HepG2 (cell line): ENCODE measurements around the gene MITF. TPM values are rescaled to one million over a fixed set of nuclear protein-coding genes. Genes with fewer than 3 reads are reported as not detected.

Experiments
- ATAC-seq: fragments of 200-7000 bp; cut with Tn5 transposase; 3 replicates; pipeline ENCODE4 v1.9.1; 2020; ENCODE audit warnings: mild to moderate bottlenecking, moderate library complexity
- BruUV-seq: library from RNA; stranded (reverse); fragments of 400-500 nt; replicated peaks from 2 replicates; lab custom pipeline; 2021; lab: Mats Ljungman, UMichigan
- CTCF ChIA-PET: fragments of 300-600 bp; formaldehyde crosslinking; extraction: SDS; loops from one replicate; lab custom pipeline; 2021; ENCODE audit warnings: low total read pairs, inconsistent platforms, low intra/inter-chr PET ratio; lab: Yijun Ruan, JAX
- POLR2A ChIA-PET: fragments of 350-600 bp; sonication (Branson Sonifier 250); formaldehyde crosslinking; loops from one replicate; lab custom pipeline; 2020; ENCODE audit warnings: antibody characterized with exemption, inconsistent platforms; lab: Yijun Ruan, JAX
- DNase-seq: peaks from one replicate; pipeline ENCODE4 v3.0.0-alpha.2; 2015; ENCODE audit warnings: low spot score
- FAIRE-seq: peaks from 3 replicates; lab custom pipeline; 2011; peaks lifted over from hg19 to GRCh38; lab: Jason Lieb, UNC
- H2AFZ ChIP-seq: one replicate; pipeline ENCODE4 v1.6.1; 2011; ENCODE audit warnings: low read length, inconsistent platforms
- H3K27ac ChIP-seq: fragments of 300-600 bp; 3 replicates; pipeline ENCODE4 v1.8.0; 2011; ENCODE audit warnings: mixed run types, mild to moderate bottlenecking, mixed read lengths, low read length, inconsistent platforms; ENCODE audit not compliant: insufficient read depth; ENCODE audit errors: extremely low read length
- H3K27me3 ChIP-seq, 2 experiments: fragments of 200-600 bp in 1 of 2; 2 replicates in 1 of 2; 3 replicates in 1 of 2; pipeline versions ENCODE4 v1.6.0 to v1.8.0; 2011; ENCODE audit warnings: low read length in 2 of 2, mild to moderate bottlenecking in 2 of 2, moderate library complexity in 2 of 2, inconsistent platforms in 1 of 2; ENCODE audit not compliant: insufficient read depth in 2 of 2, control insufficient read depth in 1 of 2
- H3K36me3 ChIP-seq, 2 experiments: fragments of 200-600 bp in 1 of 2; replicated peaks in 1 of 2; 2 replicates in 1 of 2; 3 replicates in 1 of 2; pipeline versions ENCODE4 v1.5.1 to v1.8.0; 2011; ENCODE audit warnings: low read length in 2 of 2, inconsistent platforms in 1 of 2; ENCODE audit not compliant: insufficient read depth in 2 of 2, control insufficient read depth in 1 of 2
- H3K4me1 ChIP-seq: 2 replicates; pipeline ENCODE4 v1.5.1; 2012; ENCODE audit warnings: low read length, inconsistent platforms; ENCODE audit not compliant: insufficient read depth
- H3K4me2 ChIP-seq: 2 replicates; pipeline ENCODE4 v1.6.0; 2011; ENCODE audit warnings: low read depth, low read length, inconsistent platforms
- H3K4me3 ChIP-seq, 3 experiments: fragments of 200-600 bp in 1 of 3; sonication (generic), shearing (Covaris generic) in 1 of 3; replicated peaks in 1 of 3; 2 replicates each; pipeline ENCODE4 v1.5.1; 2011 to 2016; ENCODE audit warnings: low read length in 3 of 3, inconsistent platforms in 2 of 3, low read depth in 2 of 3, mild to moderate bottlenecking in 2 of 3, control low read depth in 1 of 3, mixed read lengths in 1 of 3; ENCODE audit not compliant: insufficient read depth in 1 of 3
- H3K79me2 ChIP-seq: one replicate; pipeline ENCODE4 v1.6.1; 2011; ENCODE audit warnings: low read length, inconsistent platforms; ENCODE audit not compliant: insufficient read depth
- H3K9ac ChIP-seq: 2 replicates; pipeline ENCODE4 v1.6.0; 2011; ENCODE audit warnings: mild to moderate bottlenecking, low read depth, low read length, inconsistent platforms; ENCODE audit not compliant: insufficient read depth
- H3K9me3 ChIP-seq: 2 replicates; pipeline ENCODE4 v1.5.1; 2012; ENCODE audit warnings: mild to moderate bottlenecking, low read length
- H4K20me1 ChIP-seq: 2 replicates; pipeline ENCODE4 v1.6.0; 2011; ENCODE audit warnings: inconsistent platforms, mild to moderate bottlenecking, low read length, moderate library complexity; ENCODE audit not compliant: insufficient read depth
- CERS6 ChIP-seq: sonication (generic); formaldehyde crosslinking; IDR thresholded peaks from 2 replicates; pipeline ENCODE4 v1.5.0; 2020; ENCODE audit warnings: missing genetic modification reagents
- HMGA1 ChIP-seq: sonication (generic); formaldehyde crosslinking; conservative IDR thresholded peaks from 2 replicates; pipeline ENCODE4 v1.4.0; 2020; ENCODE audit warnings: missing genetic modification reagents
- HNRNPUL1 ChIP-seq: fragments of 200-400 bp; formaldehyde crosslinking; IDR thresholded peaks from 2 replicates; pipeline ENCODE4 v1.6.1; 2017; ENCODE audit warnings: low read depth, mild to moderate bottlenecking, low read length, moderate library complexity
- IKZF1 ChIP-seq: fragments of 450-650 bp; IDR thresholded peaks from 2 replicates; pipeline ENCODE4 v1.7.1; 2016
- PCBP1 ChIP-seq: fragments of 200-400 bp; formaldehyde crosslinking; IDR thresholded peaks from 2 replicates; pipeline ENCODE4 v1.6.1; 2017; ENCODE audit warnings: mild to moderate bottlenecking, low read depth, low read length, borderline replicate concordance
- RCOR2 ChIP-seq: IDR thresholded peaks from 2 replicates; pipeline ENCODE4 v1.6.1; 2016; ENCODE audit warnings: missing biosample characterization, missing genetic modification reagents
- RFXANK ChIP-seq: IDR thresholded peaks from 2 replicates; pipeline ENCODE4 v1.6.1; 2016
- SMAD3 ChIP-seq: sonication (generic); formaldehyde crosslinking; IDR thresholded peaks from 2 replicates; pipeline ENCODE4 v1.4.0; 2020; ENCODE audit warnings: missing genetic modification reagents
- SMARCC2 ChIP-seq: fragments of 450-650 bp; IDR thresholded peaks from 2 replicates; pipeline ENCODE4 v1.6.1; 2017; ENCODE audit warnings: antibody characterized with exemption, mild to moderate bottlenecking
- SOX13 ChIP-seq, 3 experiments: fragments of 450-650 bp in 1 of 3; sonication (generic) in 1 of 3; formaldehyde crosslinking in 1 of 3; IDR thresholded peaks in 2 of 3; conservative IDR thresholded peaks in 1 of 3; 2 replicates each; pipeline versions ENCODE4 v1.5.0 to v1.6.1; 2016 to 2020; ENCODE audit warnings: antibody characterized with exemption in 1 of 3, mild to moderate bottlenecking in 1 of 3, missing compliant biosample characterization in 1 of 3, missing genetic modification reagents in 1 of 3, moderate library complexity in 1 of 3
- TFE3 ChIP-seq: IDR thresholded peaks from 2 replicates; pipeline ENCODE4 v1.6.1; 2016
- WIZ ChIP-seq: sonication (generic); formaldehyde crosslinking; IDR thresholded peaks from 2 replicates; pipeline ENCODE4 v1.5.1; 2020; ENCODE audit warnings: mild to moderate bottlenecking, missing genetic modification reagents
- ZBTB2 ChIP-seq: sonication (generic); formaldehyde crosslinking; IDR thresholded peaks from 2 replicates; pipeline ENCODE4 v1.8.0; 2022; ENCODE audit warnings: low read depth, missing genetic modification reagents
- ZC3H4 ChIP-seq: sonication (generic); formaldehyde crosslinking; IDR thresholded peaks from 2 replicates; pipeline ENCODE4 v1.4.0; 2020; ENCODE audit warnings: missing genetic modification reagents, borderline replicate concordance
- ZNF10 ChIP-seq: sonication (generic); formaldehyde crosslinking; IDR thresholded peaks from 2 replicates; pipeline ENCODE4 v1.4.0; 2020; ENCODE audit warnings: mild to moderate bottlenecking, low read depth, missing genetic modification reagents, borderline replicate concordance
- ZNF335 ChIP-seq: sonication (generic); formaldehyde crosslinking; IDR thresholded peaks from 2 replicates; pipeline ENCODE4 v1.4.0; 2020; ENCODE audit warnings: missing genetic modification reagents
- ZNF543 ChIP-seq: sonication (generic); formaldehyde crosslinking; IDR thresholded peaks from 2 replicates; pipeline ENCODE4 v1.4.0; 2020; ENCODE audit warnings: mild to moderate bottlenecking, missing genetic modification reagents
- ZNF547 ChIP-seq: sonication (generic); formaldehyde crosslinking; IDR thresholded peaks from 2 replicates; pipeline ENCODE4 v1.5.1; 2020; ENCODE audit warnings: mild to moderate bottlenecking, missing genetic modification reagents
- WGBS: methylation state at CpG from one replicate; pipeline ENCODE4 v1.1.6; 2017; ENCODE audit warnings: low lambda C conversion rate; 5-methylcytosine and 5-hydroxymethylcytosine counted together
- in situ Hi-C: cut with HindIII; loops from 2 replicates; pipeline ENCODE4 v1.10.0; 2017; ENCODE audit warnings: low pct_unique_long_range_greater_than_20kb; ENCODE audit not compliant: extremely low pct_ligation_motif_present
- intact Hi-C: fragments of 100-400 bp; cut with micrococcal nuclease; formaldehyde crosslinking; loops from one replicate; pipeline ENCODE4 v1.10.0; 2022; ENCODE audit not compliant: unreplicated experiment
- polyA plus RNA-seq, 8 experiments: library from polyadenylated mRNA; depleted of rRNA in 3 of 8; stranded (reverse) in 7 of 8; unstranded in 1 of 8; fragments of >200 nt; fragmentation: Illumina TruSeq in 4 of 8; extraction: Trizol in 4 of 8; gene quantifications; 2 replicates each; pipeline versions ENCODE4 v1.2.1 to v1.2.3, GENCODE V29; 2011 to 2016; ENCODE audit warnings: low read depth in 4 of 8, missing spikeins in 1 of 8, mixed read lengths in 1 of 8; ENCODE audit not compliant: insufficient read depth in 1 of 8
- total RNA-seq, 5 experiments: library from RNA; depleted of rRNA; stranded (reverse); fragments of >200 nt; fragmentation: Illumina TruSeq; extraction: Trizol; gene quantifications; 2 replicates each; pipeline ENCODE4 v1.2.3, GENCODE V29; 2016; ENCODE audit warnings: low read depth in 1 of 5
- TF ChIP-seq, protein P1 (sequence below): IDR thresholded peaks from 2 replicates; pipeline ENCODE4 v1.6.1; 2016; ENCODE audit warnings: mild to moderate bottlenecking

The MITF gene
- total and polyA plus RNA-seq, 2 of the 13 experiments (the other 11 are each of a cell fraction or from before 2014, with no cell fraction given) = 0.12 to 0.38 TPM

DNA sequence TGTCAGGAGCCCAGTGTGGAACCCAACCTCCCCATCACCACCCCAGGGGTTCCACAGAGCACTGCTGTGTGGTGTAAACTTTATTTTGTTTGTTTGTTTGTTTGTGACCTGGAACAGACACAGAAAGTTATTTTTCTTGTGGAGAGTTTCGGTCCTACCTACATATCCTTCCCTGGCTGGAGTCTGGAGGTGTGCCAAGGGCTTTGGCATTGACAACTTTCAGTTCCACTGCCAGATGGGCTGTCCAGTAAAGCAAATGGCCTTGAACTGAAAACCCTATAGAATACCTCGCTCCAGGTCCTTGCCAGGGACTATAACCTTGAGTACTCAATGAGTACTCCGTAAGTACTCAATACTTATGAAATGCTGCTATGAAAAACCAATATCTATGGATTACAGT lies 103.5 kb downstream of the MITF start:
- ChIA-PET POLR2A (no interaction called here), CTCF (no interaction called here)
- Histone ChIP-seq H3K36me3 (no peaks in the 10 kb centered on the region), H3K9me3 (no peaks in the 10 kb centered on the region), H4K20me1 (no peaks in the 10 kb centered on the region), H3K27me3 (0 out of 5 replicates have a peak, but pooled peaks cover 0 to 1% of the 10 kb centered on the region in 2 experiments), H3K4me3 (no peak overlapping the region), H3K79me2 (no peaks in the 10 kb centered on the region), H2AFZ (no peak overlapping the region), H3K27ac (no peak overlapping the region), H3K4me1 (no peaks in the 10 kb centered on the region), H3K4me2 (no peak overlapping the region), H3K9ac (no peak overlapping the region)
- ATAC-seq = no peak
- TF ChIP-seq ZBTB2 (CRISPR knock-in tag) = no peak
- no peak for TF ChIP-seq ZNF543
- no peak for TF ChIP-seq HNRNPUL1
- no peak for TF ChIP-seq SMARCC2
- TF ChIP-seq ZC3H4 (CRISPR knock-in tag) = no peak
- no peak for TF ChIP-seq PCBP1
- no peak for TF ChIP-seq CERS6 (CRISPR knock-in tag)
- TF ChIP-seq SOX13 (IDR thresholded peaks at IDR 0.05) = no peak
- TF ChIP-seq SOX13 (CRISPR knock-in tag; conservative IDR thresholded peaks at IDR 0.05 in 1 of 2, IDR thresholded peaks at IDR 0.05 in 1 of 2) = no peak
- no peak for TF ChIP-seq ZNF10 (CRISPR knock-in tag)
- TF ChIP-seq, protein P1, sequence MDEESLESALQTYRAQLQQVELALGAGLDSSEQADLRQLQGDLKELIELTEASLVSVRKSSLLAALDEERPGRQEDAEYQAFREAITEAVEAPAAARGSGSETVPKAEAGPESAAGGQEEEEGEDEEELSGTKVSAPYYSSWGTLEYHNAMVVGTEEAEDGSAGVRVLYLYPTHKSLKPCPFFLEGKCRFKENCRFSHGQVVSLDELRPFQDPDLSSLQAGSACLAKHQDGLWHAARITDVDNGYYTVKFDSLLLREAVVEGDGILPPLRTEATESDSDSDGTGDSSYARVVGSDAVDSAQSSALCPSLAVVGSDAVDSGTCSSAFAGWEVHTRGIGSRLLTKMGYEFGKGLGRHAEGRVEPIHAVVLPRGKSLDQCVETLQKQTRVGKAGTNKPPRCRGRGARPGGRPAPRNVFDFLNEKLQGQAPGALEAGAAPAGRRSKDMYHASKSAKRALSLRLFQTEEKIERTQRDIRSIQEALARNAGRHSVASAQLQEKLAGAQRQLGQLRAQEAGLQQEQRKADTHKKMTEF = no peak
- TF ChIP-seq SMAD3 (CRISPR knock-in tag) = no peak
- TF ChIP-seq RCOR2 (CRISPR knock-in tag) = no peak
- no peak for TF ChIP-seq HMGA1 (CRISPR knock-in tag)
- TF ChIP-seq ZNF335 (CRISPR knock-in tag) = no peak
- no peak for TF ChIP-seq ZNF547 (CRISPR knock-in tag)
- TF ChIP-seq IKZF1 = no peak
- no peak for TF ChIP-seq WIZ (CRISPR knock-in tag)
- no peak for TF ChIP-seq TFE3
- no peak for TF ChIP-seq RFXANK (CRISPR knock-in tag)
- BruUV-seq = no TSS peak
- WGBS = 0% methylated on average over 3 of the region's 3 CpGs
- no peak for FAIRE-seq
- intact Hi-C loops = no loop called here
- no peak for DNase-seq
- in situ Hi-C loops = no loop called here
